Dermis blood vessel endothelial cell (primary cell): Measurements from ENCODE around the gene FSD1. TPM values are rescaled to one million over a fixed set of nuclear protein-coding genes. Genes with fewer than 3 reads are reported as not detected.

Source experiments
- DNase-seq: peaks from one replicate; pipeline ENCODE4 v3.0.0; 2010
- total RNA-seq: library from RNA; depleted of rRNA; stranded (reverse); fragments of >200 nt; gene quantifications from 2 replicates; pipeline ENCODE4 v1.2.3, GENCODE V29; 2014

FSD1 gene
- total RNA-seq, 1 donor from 2014 or later = 7.0 TPM

DNA sequence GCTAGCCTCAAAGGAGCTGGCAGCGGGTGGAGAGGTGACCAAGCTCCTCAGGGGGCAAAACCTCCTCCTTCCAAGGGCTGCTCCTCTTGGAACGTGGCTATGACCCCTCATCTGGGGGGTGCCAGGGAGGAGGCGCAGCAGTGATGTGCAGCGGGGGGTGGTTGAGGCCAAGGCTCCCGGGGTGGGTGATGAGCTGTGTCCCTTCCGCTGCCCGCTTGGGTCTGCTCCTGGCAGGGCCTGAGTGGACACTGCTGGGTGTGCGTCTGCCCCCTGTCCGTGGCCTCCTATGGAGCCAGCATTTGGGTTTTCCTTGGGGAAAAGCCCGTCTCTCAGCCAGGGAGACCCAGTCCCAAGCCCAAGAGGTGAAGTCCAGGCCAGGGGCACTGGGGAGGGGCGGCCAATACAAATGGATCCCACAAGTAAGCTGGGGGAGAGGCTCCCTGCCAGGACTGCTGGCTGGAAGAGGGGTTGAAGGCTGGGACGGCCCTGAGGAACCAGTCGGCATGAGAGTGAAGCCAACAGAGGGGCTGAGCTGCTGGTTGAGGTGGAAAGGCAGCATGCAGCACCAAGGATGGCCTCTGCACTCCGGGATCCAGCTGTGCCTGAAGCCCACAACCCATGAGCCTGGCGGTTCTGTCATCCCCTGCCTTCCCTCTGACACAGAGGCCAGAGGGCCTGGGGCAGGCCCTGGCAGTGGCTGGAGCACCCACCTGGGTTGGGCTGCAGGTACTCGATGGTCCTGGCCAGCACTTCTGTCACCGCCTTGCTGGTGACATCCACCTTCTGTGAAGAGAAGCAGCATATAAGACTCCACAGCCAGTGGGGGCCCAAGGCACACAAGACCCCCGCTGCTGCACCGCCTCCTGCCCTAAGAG is 61.6 kb downstream of the FSD1 start:
- no peak for DNase-seq

DNA sequence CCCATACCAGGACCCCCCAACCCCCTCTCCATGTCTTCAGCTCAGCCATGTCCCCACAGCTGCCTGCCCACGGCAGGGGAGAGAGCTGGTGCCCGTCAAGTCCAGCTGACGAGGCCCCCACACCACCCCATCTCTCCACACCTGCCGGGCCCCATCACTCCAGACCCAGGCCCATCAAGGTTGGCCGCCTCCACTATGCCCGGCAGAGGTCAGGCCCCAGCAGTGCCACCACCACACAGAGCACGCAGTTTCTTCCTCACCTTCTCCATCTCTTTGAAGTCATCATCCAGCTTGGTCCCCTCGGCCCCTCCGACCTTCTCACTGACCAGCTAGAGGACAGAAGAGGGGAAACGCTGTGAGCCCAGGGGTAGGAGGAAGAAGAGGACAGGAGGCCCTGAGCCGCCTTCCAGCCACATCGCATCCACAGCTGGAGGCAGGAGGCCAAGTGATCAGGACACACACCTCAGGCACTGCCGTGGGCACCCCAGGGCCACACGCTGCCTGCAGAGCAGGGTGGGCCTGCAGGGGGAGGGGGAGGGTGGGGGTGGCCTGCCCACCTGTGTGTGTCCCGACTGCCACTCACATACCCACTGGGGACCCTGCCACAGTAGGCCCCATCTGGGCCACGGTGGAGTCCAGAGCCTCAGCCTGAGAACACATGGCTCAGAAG is 62.4 kb downstream of the FSD1 start:
- no peak for DNase-seq

DNA sequence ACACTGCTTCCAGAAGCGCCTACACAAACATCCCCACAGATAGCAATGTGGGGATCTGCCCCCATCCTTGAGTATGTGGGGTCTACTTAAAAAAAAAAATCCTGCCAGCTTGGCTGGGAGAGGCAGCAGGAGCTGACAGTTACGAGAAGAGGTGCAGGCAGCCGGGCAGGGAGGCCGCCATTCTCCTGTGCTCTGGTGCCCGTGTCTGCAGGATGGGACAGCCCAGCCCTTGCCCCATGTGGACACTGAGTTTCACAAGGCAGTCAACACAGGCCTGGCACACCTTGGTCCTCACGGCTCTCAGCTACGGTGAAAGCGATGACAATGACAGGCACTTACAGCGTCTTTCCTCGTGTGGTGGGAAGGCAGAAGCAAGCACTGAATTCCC is 62.9 kb downstream of the FSD1 start:
- DNase-seq = no peak

DNA sequence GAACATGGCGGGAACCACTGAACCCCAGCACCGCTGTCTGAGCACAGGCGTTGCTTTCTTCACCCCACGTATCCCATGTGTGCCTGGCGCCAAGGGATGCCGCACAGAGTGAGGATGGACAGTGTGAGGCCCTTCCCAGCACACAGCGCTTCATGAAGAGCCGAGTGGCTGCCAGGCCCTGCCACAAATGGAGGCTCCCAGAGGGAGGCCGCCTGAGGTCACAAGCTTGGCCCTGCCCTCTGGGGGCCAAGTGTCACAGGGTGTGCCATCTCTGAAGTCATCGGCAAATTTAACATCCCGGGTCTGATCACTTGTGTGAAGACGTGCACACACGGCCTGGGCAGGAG is 63.4 kb downstream of the FSD1 start:
- DNase-seq = no peak

DNA sequence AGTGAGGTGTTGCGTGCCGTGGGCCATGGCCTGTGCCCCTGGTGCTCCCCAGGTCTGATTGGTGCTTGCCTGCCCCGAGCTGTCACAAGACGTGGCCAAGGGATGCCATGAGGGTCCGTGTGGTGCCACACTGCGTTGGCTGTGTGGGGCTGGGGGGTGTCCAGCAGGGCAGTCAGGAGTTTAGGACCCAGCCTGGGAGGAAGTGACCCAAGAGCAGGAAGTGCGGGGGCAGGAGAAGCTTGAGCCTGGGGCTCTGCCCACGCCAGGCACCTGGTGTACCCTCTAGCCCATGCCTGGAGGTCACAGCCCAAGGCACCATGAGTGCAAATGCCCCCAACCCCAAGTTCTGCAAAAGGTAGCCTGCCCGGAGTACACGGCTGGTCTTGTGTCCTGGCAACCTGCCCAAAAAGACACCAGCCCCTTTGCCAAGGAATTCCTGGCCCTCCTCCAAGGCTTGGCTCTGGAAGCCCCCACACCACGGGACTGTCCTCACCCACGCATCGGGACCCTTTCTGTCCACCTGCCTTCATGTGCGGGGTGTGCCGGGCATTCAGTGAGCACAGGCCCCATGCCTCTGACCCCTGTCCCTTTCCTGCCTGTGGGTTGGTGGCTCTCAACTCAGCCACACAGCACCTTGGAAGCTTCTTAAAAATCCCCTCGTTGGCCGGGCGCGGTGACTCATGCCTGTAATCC is 63.9 kb downstream of the FSD1 start:
- DNase-seq = peak; percentile 61

DNA sequence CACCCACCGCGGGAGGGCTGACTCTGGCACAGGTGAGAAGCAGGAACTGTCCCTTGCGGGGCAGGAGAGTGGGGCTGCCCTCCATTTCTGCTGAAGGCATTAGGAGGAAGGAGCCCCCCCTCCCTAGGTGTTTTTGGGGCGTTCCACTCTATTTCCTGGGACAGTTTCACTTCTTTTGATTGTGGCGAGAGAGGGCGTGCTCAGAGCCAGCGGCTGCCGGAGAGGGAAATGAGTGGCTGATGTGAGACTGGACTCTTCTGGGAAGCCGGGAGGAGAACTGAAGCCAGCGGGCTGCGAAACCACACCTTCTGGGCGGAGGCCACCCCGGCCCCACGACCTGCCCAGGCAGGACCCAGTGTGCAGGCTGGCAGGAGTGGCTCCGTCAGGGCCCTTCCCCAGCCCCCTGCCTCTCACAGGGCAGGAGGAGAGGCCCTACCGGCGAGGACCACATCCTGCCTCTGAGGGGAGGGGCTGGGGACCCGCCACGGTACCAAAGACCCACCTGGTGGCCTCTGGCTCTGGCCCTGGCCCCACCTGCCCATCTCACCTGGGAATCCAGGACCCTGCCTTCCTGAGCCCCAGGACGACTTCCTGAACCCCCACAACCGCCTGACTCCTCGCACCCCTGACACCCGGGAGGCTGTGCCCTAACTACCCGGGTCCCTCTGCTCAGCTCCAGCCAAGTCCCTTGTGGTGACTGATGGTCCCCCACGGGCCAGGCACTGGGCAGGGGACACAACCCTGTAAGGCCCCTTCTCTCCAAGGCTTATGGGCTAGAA is 64.9 kb downstream of the FSD1 start:
- peak; percentile 62 for DNase-seq

DNA sequence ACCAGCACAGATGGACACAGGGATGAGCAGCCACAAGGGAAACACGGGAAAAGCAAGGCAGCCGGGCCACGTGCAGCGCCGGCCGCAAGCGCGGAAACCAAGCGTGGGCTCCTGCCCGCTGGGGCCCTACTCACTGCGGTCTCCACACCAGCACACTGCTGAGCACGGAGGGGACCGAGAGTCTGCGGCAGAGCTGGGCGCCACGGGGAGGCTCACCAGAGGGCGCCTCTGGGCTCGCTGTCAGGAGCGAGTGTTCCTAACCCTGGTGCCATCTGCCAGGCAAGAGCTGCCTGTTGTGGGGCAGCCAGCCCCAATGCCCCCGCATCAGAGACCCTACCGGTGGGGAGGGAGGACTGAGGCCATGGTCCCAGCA is 65.5 kb downstream of the FSD1 start:
- DNase-seq = peak; percentile 82

DNA sequence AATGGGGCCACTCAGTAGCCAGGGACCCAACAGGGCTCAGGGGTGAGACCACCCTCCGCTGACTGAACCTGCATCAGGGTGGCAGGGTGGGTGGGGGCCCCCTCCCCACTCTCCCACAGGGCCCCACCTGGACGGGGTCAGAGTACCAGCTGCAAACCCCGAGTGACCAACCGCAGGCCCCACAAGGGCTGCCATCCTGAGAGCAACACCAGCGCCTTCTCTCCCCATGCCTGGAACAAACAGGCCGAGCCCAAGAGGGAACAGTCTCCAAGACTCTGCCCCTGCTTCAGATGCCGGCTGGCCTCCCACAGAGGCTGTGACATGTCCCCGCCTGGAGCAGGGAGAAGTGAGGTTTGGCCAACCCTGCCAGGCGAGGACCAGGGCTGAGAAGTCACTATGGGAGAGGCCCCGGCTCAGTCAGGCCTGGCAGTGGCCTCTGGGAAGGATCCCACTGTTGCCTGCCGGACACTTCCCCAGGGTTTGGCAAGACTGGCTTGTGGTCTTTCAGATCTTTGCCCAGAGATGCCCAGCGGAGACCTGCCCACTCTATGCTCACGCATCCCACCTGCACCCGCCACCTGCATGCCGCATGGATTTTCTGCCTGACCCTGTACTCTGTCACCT is 66.1 kb downstream of the FSD1 start:
- no peak for DNase-seq

DNA sequence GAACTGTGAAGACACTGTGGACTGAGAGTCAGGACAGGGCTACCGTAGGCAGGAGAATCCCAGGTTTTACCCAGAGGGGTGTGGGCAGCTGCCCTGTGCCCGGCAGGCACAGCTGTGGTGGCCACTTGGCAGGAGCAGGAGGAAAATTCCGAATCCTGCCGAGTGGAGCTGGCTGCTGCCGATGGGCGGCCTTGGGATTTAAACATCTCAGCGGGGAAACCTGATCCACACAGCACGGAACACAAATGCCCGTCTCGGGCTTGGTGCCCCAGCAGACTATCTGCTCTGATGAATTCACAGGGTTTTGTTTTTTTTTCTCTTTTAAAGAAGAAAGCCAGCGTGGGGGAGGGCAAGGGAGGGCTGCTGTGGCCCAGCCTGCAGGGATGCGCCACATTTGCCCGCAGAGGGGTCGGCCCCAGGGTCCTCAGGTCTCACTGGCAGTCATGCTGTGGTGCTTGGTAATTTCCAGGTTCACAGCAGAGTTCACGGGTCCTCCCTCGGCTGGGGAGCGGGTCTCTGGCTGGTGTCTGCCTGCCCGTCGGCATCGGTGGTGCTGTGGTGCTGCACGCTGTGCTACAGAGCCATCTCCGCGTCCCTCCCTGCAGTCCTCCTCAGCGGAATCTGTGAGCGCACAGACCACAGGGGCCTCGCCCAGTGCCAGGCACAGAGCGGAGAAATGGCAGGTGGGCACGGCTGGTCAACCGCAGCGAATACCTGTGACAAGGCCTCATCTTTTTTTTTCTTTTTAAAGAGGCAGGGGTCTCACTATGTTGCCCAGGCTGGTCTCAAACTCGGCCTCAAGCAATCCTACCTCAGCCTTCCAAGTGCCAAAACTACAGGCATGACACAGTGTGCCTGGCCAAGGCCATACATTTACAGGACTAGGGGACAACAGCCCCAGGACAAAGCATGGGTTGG is 67.1 kb downstream of the FSD1 start:
- DNase-seq = no peak

DNA sequence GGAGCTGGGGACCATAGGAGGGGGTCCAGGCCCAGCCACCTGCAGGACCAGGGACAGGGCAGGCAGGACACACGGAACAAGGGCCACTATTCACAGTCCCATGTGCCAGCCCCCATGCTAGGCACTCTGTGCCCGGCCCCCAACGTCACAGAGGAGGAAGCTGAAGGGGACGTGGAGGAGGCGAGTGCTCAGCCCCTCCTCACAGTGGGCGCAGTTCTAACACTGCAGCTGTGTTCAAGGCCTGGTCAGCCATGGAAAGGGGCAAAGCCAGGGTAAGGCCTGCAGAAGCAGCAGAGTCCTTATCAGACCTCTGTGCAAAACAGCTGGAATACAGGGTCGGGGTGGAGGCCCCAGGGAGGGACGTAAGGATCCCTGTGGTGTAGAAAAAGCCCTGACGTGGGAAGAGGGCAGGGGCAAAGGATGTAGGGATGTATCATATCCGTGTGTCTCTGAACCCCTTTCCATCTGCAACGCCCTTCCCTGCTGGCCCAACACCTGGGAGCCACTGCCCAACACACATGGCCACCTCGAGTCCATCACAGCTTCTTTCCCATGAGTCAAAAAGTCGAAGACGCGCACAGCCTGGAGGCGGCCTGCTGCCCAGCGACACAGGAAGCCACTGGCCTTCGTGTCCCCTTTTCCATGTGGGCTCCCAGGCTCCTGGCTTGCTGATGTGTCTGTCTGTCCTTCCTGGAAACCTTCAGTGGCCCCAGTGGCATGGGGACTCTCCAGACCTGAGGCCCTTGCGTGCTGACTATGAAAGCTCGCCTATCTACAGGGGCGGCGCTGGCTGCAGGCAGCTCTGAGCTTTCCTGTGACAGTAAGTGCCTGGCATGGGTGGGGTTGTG is 68.0 kb downstream of the FSD1 start:
- DNase-seq = no peak

DNA sequence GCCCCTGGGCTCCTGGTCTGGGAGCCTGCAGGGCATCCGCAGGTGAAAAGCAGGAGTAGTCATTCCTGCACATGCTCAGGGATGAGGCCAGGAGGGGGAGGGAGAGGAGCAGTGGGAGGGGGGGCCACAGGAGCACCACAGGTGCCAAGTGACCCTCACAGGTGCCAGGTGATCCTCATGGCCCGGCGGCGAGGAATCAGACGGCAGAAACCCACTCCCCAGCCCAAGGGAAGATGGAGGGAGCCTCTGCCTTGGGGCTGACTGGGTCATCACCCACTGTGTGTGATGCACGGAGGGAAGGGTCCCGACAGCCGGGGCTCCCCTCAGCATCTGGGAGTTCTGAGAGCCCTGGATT is 68.6 kb downstream of the FSD1 start:
- no peak for DNase-seq

Other genes with a start within 250 kb of the FSD1 start
- 17.4 and 30.3 TPM in 2 replicates for gene ZBTB7A, start 237.7 kb upstream of the FSD1 start, total RNA-seq
- 152 and 183 TPM in 2 replicates for gene MAP2K2, start 180.5 kb upstream of the FSD1 start, total RNA-seq
- gene CREB3L3, start 151.0 kb upstream of the FSD1 start, total RNA-seq = not detected in 2 replicates
- gene SIRT6, start 122.0 kb upstream of the FSD1 start, total RNA-seq = 14.0 and 23.1 TPM in 2 replicates
- 0.42 and 0.68 TPM in 2 replicates for gene ANKRD24, start 121.9 kb upstream of the FSD1 start, total RNA-seq
- gene EBI3, start 75.1 kb upstream of the FSD1 start, total RNA-seq = 0.47 and 3.1 TPM in 2 replicates
- 23.7 and 24.4 TPM in 2 replicates for gene YJU2, start 57.5 kb upstream of the FSD1 start, total RNA-seq
- not detected in 2 replicates for gene SHD, start 25.3 kb upstream of the FSD1 start, total RNA-seq
- not detected in 2 replicates for gene TMIGD2, start 2.2 kb upstream of the FSD1 start, total RNA-seq
- gene STAP2, start 34.2 kb downstream of the FSD1 start, total RNA-seq = 28.1 and 36.6 TPM in 2 replicates
- 6.5 and 7.7 TPM in 2 replicates for gene MPND, start 39.0 kb downstream of the FSD1 start, total RNA-seq
- 38.6 and 102 TPM in 2 replicates for gene SH3GL1, start 95.9 kb downstream of the FSD1 start, total RNA-seq
- gene CHAF1A, start 98.0 kb downstream of the FSD1 start, total RNA-seq = 8.7 and 19.5 TPM in 2 replicates
- gene UBXN6, start 153.2 kb downstream of the FSD1 start, total RNA-seq = 80.7 and 96.5 TPM in 2 replicates
- gene HDGFL2, start 167.7 kb downstream of the FSD1 start, total RNA-seq = 49.7 and 65.1 TPM in 2 replicates
- gene PLIN4, start 213.9 kb downstream of the FSD1 start, total RNA-seq = 1.1 and 1.5 TPM in 2 replicates
- gene PLIN5, start 230.6 kb downstream of the FSD1 start, total RNA-seq = 4.7 and 11.7 TPM in 2 replicates
- gene LRG1, start 235.4 kb downstream of the FSD1 start, total RNA-seq = 1.2 and 1.6 TPM in 2 replicates